Stimulated activated CD8-positive, alpha-beta memory T cell treated with anti-CD3 and anti-CD28 coated beads, Interleukin-15, amount 100 ng/mL, for 1 hour (primary cell): Measurements from ENCODE around the gene AKR1C1.
"Not testable (repeated sequence)": the region's sequence is repeated elsewhere in the genome, so short reads cannot be mapped to it uniquely, and the experiment has no call there.

Experiments used
- DNase-seq: peaks from one replicate; pipeline ENCODE4 v3.0.0-alpha.2; 2020; ENCODE audit warnings: low read depth

AKR1C1 gene

GRCh38 chr10:4984223-4984622 lies 21.0 kb downstream of the AKR1C1 start:
- DNase-seq = no peak

GRCh38 chr10:4984971-4985594 lies 21.9 kb downstream of the AKR1C1 start:
- no peak for DNase-seq

GRCh38 chr10:4988000-4988641 lies 24.9 kb downstream of the AKR1C1 start:
- not testable (repeated sequence) for DNase-seq

- no peak for DNase-seq
These were observed 27.0 kb downstream of the AKR1C1 start for GRCh38 chr10:4990217-4990616.

- DNase-seq = not testable (repeated sequence)
These were observed 28.2 kb downstream of the AKR1C1 start for GRCh38 chr10:4991463-4991862.

GRCh38 chr10:4992564-4992963 lies 29.3 kb downstream of the AKR1C1 start:
- DNase-seq = not testable (repeated sequence)

- not testable (repeated sequence) for DNase-seq
These were observed 31.0 kb downstream of the AKR1C1 start for GRCh38 chr10:4994260-4994659.

GRCh38 chr10:4998671-4999070 lies 35.5 kb downstream of the AKR1C1 start:
- DNase-seq = no peak

- no peak for DNase-seq
These were observed 39.0 kb downstream of the AKR1C1 start for GRCh38 chr10:5002013-5002727.

- not testable (repeated sequence) for DNase-seq
These were observed 40.2 kb downstream of the AKR1C1 start, which contains the start of gene AKR1C2 for GRCh38 chr10:5003127-5004029. Gene AKR1C2 (minus strand): TSS chr10:5003857. CDS start chr10:5003835, 22 bp downstream.

- not testable (repeated sequence) for DNase-seq
These were observed 40.8 kb downstream of the AKR1C1 start for GRCh38 chr10:5004030-5004385.

GRCh38 chr10:5004501-5004900 lies 41.3 kb downstream of the AKR1C1 start:
- DNase-seq = not testable (repeated sequence)

- DNase-seq = not testable (repeated sequence)
These were observed 45.8 kb downstream of the AKR1C1 start for GRCh38 chr10:5008857-5009548.

GRCh38 chr10:5010043-5010442 lies 46.8 kb downstream of the AKR1C1 start:
- not testable (repeated sequence) for DNase-seq

- DNase-seq = not testable (repeated sequence)
These were observed 48.2 kb downstream of the AKR1C1 start for GRCh38 chr10:5011392-5011791.

- DNase-seq = no peak
These were observed 49.4 kb downstream of the AKR1C1 start for GRCh38 chr10:5012595-5012994.

GRCh38 chr10:5013385-5013784 lies 50.2 kb downstream of the AKR1C1 start:
- DNase-seq = no peak

GRCh38 chr10:5014200-5014910 lies 51.1 kb downstream of the AKR1C1 start:
- not testable (repeated sequence) for DNase-seq

- DNase-seq = no peak
These were observed 51.7 kb downstream of the AKR1C1 start for GRCh38 chr10:5014936-5015335.

GRCh38 chr10:5018134-5018533 lies 54.9 kb downstream of the AKR1C1 start:
- DNase-seq = no peak
